Liver (tissue), 3 donors: ENCODE data around the gene TRAF7.

Experiments
- CTCF ChIP-seq: fragments of 150-350 bp; IDR thresholded peaks from 2 replicates; pipeline ENCODE4 v1.5.1; 2017; ENCODE audit warnings: improper control_type of control experiment, low read depth, low read length; ENCODE audit not compliant: missing input control
- FOXA2 ChIP-seq: IDR thresholded peaks from 2 replicates; pipeline ENCODE4 v1.6.1; 2016; ENCODE audit warnings: antibody characterized with exemption
- GABPA ChIP-seq, 2 donors: IDR thresholded peaks in 1 of 2; conservative IDR thresholded peaks in 1 of 2; 2 replicates each; pipeline ENCODE4 v1.6.1; 2016; ENCODE audit warnings: antibody characterized with exemption in 2 of 2, mild to moderate bottlenecking in 1 of 2, moderate library complexity in 1 of 2
- MAX ChIP-seq: IDR thresholded peaks from 2 replicates; pipeline ENCODE4 v1.6.1; 2016; ENCODE audit warnings: antibody characterized with exemption
- REST ChIP-seq: IDR thresholded peaks from 2 replicates; pipeline ENCODE4 v1.6.1; 2016; ENCODE audit warnings: antibody characterized with exemption, mild to moderate bottlenecking
- RXRA ChIP-seq, 2 donors: IDR thresholded peaks; 2 replicates each; pipeline ENCODE4 v1.6.1; 2017 to 2018; ENCODE audit warnings: antibody characterized with exemption in 2 of 2, mild to moderate bottlenecking in 1 of 2
- SP1 ChIP-seq: IDR thresholded peaks from 2 replicates; pipeline ENCODE4 v1.6.1; 2018; ENCODE audit warnings: antibody characterized with exemption, mild to moderate bottlenecking
- donor health status: healthy.
- donor health status: healthy.

GRCh38 chr16:2212362-2213324 lies 57.1 kb downstream of the TRAF7 start:
- TF ChIP-seq CTCF = no peak
- TF ChIP-seq RXRA (IDR thresholded peaks at IDR 0.05) = no peak
- TF ChIP-seq SP1 = no peak
- no peak for TF ChIP-seq GABPA (IDR thresholded peaks at IDR 0.05 in 1 of 2, conservative IDR thresholded peaks at IDR 0.05 in 1 of 2)
- TF ChIP-seq FOXA2 = no peak
- TF ChIP-seq REST = no peak
- no peak for TF ChIP-seq MAX
